IPS DF 6.9 (cell line): ENCODE results near the gene AKAP12.
"Not testable (repeated sequence)": the region's sequence is repeated elsewhere in the genome, so short reads cannot be mapped to it uniquely, and the experiment has no call there.

Source experiments
- DNase-seq: peaks from one replicate; pipeline ENCODE4 v3.0.0-alpha.2; 2013; ENCODE audit warnings: low read depth, low spot score
- H3K27ac ChIP-seq: one replicate; pipeline ENCODE4 v1.5.1; 2013; ENCODE audit warnings: low read length, control low read depth
- H3K27me3 ChIP-seq: 2 replicates; pipeline ENCODE4 v1.6.1; 2013; ENCODE audit warnings: mild to moderate bottlenecking, low read length; ENCODE audit not compliant: control insufficient read depth, insufficient read depth
- H3K36me3 ChIP-seq: 2 replicates; pipeline ENCODE4 v1.6.1; 2013; ENCODE audit warnings: low read length; ENCODE audit not compliant: control insufficient read depth, insufficient read depth
- H3K4me1 ChIP-seq: 2 replicates; pipeline ENCODE4 v1.6.1; 2013; ENCODE audit warnings: low read length; ENCODE audit not compliant: control insufficient read depth, insufficient read depth
- H3K4me3 ChIP-seq: 2 replicates; pipeline ENCODE4 v1.5.1; 2013; ENCODE audit warnings: mild to moderate bottlenecking, low read length
- H3K9me3 ChIP-seq: 2 replicates; pipeline ENCODE4 v1.6.1; 2013; ENCODE audit warnings: low read length, inconsistent platforms; ENCODE audit not compliant: control insufficient read depth, insufficient read depth
- WGBS: extraction: QIAGEN DNeasy Blood & Tissue Kit; methylation state at CpG from one replicate; pipeline ENCODE4 v1.1.7; 2013; ENCODE audit warnings: mixed read lengths, missing lambda C conversion rate; ENCODE audit not compliant: insufficient read length, insufficient coverage; 5-methylcytosine and 5-hydroxymethylcytosine counted together

AKAP12 gene

DNA sequence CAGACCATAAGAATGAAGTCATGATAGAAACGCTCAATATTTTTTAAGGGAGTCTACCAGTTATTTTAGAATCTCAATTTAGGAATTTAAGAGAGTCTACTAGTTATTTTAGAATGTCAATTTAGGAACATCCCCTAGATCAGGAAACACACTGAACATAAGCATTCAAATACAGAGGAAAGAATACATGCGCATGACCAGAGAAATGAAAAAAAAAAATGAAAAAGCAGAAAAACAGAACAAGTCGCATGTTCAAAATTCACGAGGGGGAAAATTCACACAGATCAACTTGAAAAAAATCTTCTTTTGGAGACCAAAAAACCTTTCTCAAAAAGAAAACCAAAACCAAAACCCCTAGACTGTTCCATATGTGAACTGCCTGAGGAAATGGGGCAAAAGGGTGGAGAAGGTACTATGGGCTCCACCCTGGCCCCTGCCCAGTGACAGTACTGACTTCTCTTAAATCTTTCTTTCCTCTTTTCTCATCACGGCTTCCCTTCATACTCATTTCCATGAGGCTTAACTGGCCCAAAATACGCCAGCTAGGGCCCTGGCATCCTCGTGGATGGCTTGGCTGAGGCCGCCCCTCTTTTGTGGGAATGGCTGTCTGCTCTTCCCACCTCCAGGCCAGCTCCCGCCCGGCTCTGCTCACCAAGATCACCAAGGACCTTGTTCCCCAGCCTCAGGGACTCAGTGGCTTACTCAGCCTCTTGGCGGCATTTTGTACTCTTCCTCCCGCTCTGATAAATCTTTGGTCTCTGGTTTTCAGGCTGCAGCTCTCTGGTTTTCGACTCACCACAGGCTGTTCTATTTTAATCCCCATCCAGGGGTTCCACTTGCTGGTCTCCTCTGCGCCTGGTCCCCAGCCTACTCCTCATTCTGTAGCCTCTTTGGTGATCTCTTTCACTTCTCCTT lies 140.4 kb downstream of the AKAP12 start:
- Histone ChIP-seq H3K9me3 (no peaks in the 10 kb centered on the region), H3K36me3 (no peaks in the 10 kb centered on the region), H3K27ac (no peak overlapping the region), H3K4me1 (0 out of 2 replicates have a peak, but pooled peaks cover 3% of the 10 kb centered on the region), H3K4me3 (no peak overlapping the region), H3K27me3 (no peaks in the 10 kb centered on the region)
- no peak for DNase-seq
- WGBS, result no CpG with 5 or more reads among the region's 14 CpGs

DNA sequence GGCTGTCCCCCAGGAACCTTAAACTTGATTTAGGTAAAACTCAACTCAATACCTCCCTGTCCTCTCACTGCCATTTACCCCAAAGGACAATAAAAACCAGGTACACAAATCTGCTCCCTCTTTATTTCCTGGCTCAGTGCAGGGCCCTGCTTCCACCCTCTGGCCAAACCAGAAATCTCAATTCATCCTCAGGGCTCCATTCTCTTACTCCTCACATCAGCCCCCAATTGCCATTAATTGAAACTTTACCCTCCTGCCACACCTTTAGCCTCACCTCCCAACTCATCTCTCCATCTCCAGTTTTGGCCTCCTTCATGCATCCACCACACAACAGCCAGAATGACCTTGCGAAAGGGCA lies 141.1 kb downstream of the AKAP12 start:
- H3K27me3 ChIP-seq, result no peaks in the 10 kb centered on the region
- H3K36me3 ChIP-seq, result no peaks in the 10 kb centered on the region
- WGBS, result no CpG with 5 or more reads among the region's 1 CpG
- no peak for DNase-seq
- no peak overlapping the region for H3K4me3 ChIP-seq
- H3K4me1 ChIP-seq, result 0 out of 2 replicates have a peak, but pooled peaks cover 3% of the 10 kb centered on the region
- no peaks in the 10 kb centered on the region for H3K9me3 ChIP-seq
- H3K27ac ChIP-seq, result no peak overlapping the region

DNA sequence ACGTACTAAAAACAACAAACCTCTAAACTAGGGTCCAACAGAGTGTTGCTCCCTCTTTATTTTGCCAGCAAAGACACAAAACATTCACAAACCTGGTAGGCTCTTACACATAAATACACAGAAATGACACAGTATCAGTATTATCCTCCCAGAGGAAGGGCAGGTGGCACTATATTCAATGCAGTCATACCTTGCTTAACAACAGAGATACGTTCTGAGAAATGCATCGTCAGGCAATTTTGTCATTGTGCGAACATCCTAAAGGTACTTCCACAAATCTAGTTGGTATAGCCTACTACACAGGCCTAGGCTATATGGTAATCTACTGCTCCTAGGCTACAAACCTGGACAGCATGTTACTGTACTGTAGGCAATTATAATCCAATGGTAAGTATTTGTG lies 142.0 kb downstream of the AKAP12 start:
- Histone ChIP-seq H3K4me1 (0 out of 2 replicates have a peak, but pooled peaks cover 3% of the 10 kb centered on the region), H3K27me3 (no peaks in the 10 kb centered on the region), H3K27ac (no peak overlapping the region), H3K9me3 (no peaks in the 10 kb centered on the region), H3K36me3 (no peaks in the 10 kb centered on the region), H3K4me3 (no peak overlapping the region)
- DNase-seq, result no peak
- WGBS, result no CpG with 5 or more reads among the region's 4 CpGs

DNA sequence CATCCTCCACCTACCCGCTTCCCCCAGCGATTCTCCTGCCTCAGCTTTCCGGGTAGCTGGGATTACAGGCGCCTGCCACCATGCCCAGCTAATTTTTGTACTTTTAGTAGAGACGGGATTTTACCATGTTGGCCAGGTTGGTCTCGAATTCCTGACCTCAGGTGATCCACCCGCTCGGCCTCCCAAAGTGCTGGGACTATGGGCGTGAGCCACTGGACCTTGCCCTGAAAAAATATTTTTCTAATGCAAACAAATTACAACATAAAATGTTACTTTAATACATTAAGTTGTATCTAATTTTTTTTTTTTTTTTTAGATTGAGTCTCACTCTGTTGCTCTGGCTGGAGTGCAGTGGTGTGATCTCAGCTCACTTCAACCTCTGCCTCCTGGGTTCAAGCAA lies 142.9 kb downstream of the AKAP12 start:
- not testable (repeated sequence) for DNase-seq, H3K27me3 ChIP-seq, H3K27ac ChIP-seq, H3K9me3 ChIP-seq, H3K36me3 ChIP-seq, H3K4me1 ChIP-seq, H3K4me3 ChIP-seq
- WGBS, result no CpG with 5 or more reads among the region's 9 CpGs

DNA sequence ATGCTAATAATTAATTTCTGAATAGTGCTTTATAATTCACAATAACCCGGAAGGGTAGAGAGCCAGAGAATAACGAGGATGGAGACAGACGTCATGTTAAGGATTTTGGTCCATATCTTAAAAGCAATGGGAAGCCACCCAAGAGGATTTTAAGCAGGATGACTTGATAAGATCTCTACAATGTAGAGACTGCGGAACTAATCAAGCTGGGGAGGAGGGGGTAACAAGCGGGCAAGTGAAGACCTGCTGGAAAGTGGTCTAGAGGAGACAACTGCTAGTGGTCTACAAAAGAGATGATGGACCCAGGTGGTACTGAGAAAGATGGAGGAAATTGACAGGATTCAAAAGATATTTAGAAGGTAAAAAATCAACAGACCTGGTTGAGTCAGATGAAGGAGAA lies 144.4 kb downstream of the AKAP12 start:
- DNase-seq, result no peak
- no peak overlapping the region for H3K27ac ChIP-seq
- no peaks in the 10 kb centered on the region for H3K36me3 ChIP-seq
- no CpG with 5 or more reads among the region's 5 CpGs for WGBS
- no peaks in the 10 kb centered on the region for H3K9me3 ChIP-seq
- H3K4me1 ChIP-seq, result 0 out of 2 replicates have a peak, but pooled peaks cover 3% of the 10 kb centered on the region
- H3K4me3 ChIP-seq, result no peak overlapping the region
- H3K27me3 ChIP-seq, result no peaks in the 10 kb centered on the region

DNA sequence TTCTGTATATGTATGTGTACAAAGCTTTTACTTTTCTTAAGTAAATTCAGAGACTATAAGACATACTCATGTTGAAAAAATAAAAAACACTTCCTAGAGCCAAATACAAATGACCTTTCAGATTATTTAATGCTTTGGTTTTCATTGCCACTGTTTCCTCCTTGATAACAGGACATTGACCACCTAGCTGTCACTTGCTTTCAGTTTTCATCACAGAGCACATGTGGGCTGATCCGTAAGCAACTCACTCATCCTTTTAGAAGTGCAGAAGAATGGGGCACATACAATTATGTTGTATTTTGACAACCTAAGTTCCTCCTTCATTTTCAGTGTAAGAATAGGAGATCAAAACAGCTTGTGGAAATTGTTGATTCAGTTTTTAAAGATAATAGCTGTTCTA lies 145.4 kb downstream of the AKAP12 start:
- no CpG with 5 or more reads among the region's 1 CpG for WGBS
- no peak for DNase-seq
- no peak overlapping the region for H3K4me3 ChIP-seq
- 0 out of 2 replicates have a peak, but pooled peaks cover 3% of the 10 kb centered on the region for H3K4me1 ChIP-seq
- no peaks in the 10 kb centered on the region for H3K36me3 ChIP-seq
- H3K27ac ChIP-seq, result no peak overlapping the region
- no peaks in the 10 kb centered on the region for H3K27me3 ChIP-seq
- no peaks in the 10 kb centered on the region for H3K9me3 ChIP-seq

DNA sequence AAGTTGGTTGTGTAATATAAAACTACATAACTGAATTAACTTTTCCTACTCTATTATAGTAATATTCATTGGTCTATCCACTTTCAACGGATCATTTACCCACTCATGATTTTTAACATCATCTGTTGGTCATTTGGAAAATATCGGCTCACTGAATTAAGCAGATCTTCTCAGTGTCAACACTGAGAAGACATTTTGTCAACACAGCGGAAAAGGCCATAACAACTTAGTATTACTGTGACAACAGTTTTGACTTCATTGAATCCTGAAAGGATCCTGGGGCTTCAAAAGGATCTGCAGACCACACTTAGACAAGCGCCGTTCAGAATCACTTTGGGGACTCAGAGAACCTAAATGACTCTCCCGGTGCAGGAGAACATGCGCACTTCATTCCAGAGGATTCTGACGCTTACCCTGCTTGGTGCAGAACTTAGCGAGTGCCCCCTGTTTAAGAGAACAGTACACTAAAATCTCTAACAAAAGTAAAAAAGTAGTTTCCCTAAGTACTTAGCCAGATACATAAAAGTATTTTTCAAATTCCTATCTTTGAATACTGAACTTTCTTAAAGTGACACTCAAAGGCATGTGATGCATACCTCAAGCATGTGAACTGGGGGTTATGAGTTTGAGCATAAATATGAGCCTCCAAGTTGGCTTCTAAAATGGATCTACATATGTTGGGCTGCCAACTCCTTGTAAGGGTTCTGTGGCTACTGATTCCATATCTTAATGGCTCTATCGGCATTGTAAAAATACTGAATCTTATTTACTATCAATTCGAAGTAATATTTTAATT lies 147.6 kb downstream of the AKAP12 start:
- no peak overlapping the region for H3K4me3 ChIP-seq
- H3K27me3 ChIP-seq, result no peaks in the 10 kb centered on the region
- DNase-seq, result no peak
- H3K9me3 ChIP-seq, result no peaks in the 10 kb centered on the region
- no peaks in the 10 kb centered on the region for H3K36me3 ChIP-seq
- H3K27ac ChIP-seq, result no peak overlapping the region
- WGBS, result no CpG with 5 or more reads among the region's 11 CpGs
- no peaks in the 10 kb centered on the region for H3K4me1 ChIP-seq

DNA sequence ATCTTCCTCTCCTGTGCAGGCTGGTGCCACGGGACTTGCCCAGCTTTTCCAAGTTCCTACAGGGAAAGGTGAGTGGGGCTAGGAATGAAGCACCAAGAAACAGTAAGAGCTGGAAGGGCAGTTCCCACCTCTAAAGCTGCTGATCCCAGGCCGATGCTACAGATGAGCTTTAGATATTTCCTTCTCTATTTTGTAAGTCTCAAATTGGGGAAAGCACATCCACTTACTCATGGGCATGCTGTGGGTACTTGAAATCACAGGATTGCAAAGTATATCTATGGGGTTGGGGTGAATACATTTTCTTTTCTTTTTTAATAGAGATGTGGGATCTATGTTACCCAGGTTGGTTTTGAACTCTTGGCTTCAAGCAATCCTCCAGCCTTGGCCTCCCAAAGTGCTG lies 148.5 kb downstream of the AKAP12 start:
- Histone ChIP-seq H3K4me1 (no peaks in the 10 kb centered on the region), H3K27me3 (no peaks in the 10 kb centered on the region), H3K36me3 (no peaks in the 10 kb centered on the region), H3K27ac (no peak overlapping the region), H3K9me3 (no peaks in the 10 kb centered on the region), H3K4me3 (no peak overlapping the region)
- DNase-seq, result no peak
- WGBS, result no CpG with 5 or more reads among the region's 2 CpGs

DNA sequence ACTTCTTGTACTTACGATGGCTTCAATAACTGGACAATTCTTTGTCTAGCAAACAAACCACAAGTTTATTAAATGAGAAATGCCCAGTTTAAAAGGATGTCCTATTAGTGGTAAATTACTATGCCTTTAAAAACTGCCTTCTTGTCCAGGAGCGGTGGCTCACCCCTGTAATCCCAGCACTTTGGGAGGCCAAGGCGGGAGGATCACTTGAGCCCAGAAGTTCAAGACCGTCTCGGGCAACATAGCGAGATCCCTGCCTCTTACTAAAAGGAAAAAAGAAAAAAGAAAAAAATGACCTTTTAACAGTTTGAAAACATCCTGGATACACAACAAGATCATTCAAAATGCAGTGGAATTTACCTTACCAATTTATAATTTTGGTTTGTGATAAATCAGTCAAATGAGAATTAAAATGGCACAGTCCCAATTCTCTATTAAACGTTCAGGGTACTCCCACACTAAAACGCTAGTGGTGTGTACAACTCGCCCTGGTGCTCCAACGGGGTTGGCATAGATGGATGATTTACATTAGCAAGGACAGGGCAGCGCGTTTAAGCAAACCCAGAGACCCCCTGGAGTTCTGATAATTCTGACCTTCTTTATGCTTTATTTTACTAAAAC lies 149.3 kb downstream of the AKAP12 start:
- H3K9me3 ChIP-seq, result no peaks in the 10 kb centered on the region
- no peak for DNase-seq
- peak overlapping the region; percentile 69; the same call in 1 of the 2 replicates for H3K4me3 ChIP-seq
- WGBS, result no CpG with 5 or more reads among the region's 12 CpGs
- no peaks in the 10 kb centered on the region for H3K4me1 ChIP-seq
- no peaks in the 10 kb centered on the region for H3K36me3 ChIP-seq
- H3K27me3 ChIP-seq, result no peaks in the 10 kb centered on the region
- H3K27ac ChIP-seq, result no peak overlapping the region

DNA sequence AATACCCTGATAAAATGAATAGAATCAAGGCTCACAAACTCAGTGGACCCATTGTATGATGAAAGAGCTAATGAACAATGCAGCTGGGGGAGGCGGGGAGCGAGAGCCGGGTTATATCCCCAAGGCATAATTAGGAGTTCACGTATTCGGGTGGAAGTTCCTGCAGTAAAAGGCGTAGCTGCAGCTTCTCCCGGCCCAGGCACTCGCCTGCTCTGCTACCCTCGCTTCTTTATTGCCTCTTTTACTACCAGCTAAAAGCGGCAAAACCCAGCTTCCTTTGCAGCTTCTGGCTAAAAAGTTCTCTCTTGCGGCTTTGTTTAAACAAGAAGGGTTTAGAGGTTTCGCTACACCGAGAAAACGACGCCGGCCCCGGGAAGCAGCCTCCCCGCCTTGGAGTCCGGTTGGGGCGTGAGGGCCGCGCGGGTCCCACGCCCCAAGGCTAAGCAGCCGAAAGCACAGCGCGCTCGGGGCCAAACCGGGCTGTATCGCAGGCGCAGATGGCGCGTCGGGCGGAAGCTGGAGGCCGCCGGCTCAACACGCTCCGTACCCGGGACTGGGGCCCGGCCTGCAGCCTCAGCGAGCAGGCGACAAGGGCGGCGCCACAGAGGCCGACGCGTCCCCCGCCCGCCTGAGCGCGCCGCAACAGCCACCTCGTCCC lies 150.0 kb downstream of the AKAP12 start:
- Histone ChIP-seq H3K36me3 (no peaks in the 10 kb centered on the region), H3K4me1 (no peaks in the 10 kb centered on the region), H3K27ac (no peak overlapping the region), H3K4me3 (peak overlapping the region; percentile 69), H3K27me3 (no peaks in the 10 kb centered on the region), H3K9me3 (no peaks in the 10 kb centered on the region)
- DNase-seq, result no peak
- no CpG with 5 or more reads among the region's 54 CpGs for WGBS
